Suppressor macrophage treated with lipopolysaccharide for 4 hours (primary cell): Measurements from ENCODE around the gene PRR29.
"Not testable (repeated sequence)": the region's sequence is repeated elsewhere in the genome, so short reads cannot be mapped to it uniquely, and the experiment has no call there.

Experiments used
- DNase-seq: peaks from one replicate; pipeline ENCODE4 v3.0.0-alpha.2; 2020

PRR29 gene

GRCh38 chr17:64016974-64017373 lies 18.8 kb downstream of the PRR29 start:
- no peak for DNase-seq

GRCh38 chr17:64017381-64017980 lies 19.3 kb downstream of the PRR29 start:
- DNase-seq: peak; percentile 29

GRCh38 chr17:64019551-64019961 lies 21.4 kb downstream of the PRR29 start:
- DNase-seq: not testable (repeated sequence)

GRCh38 chr17:64020056-64020766 lies 22.1 kb downstream of the PRR29 start, which contains the start of gene ICAM2:
Gene ICAM2, minus strand, starts transcription at chr17:64020633. Its CDS starts 13,942 bp downstream, at chr17:64006691.
- peak; percentile 51 for DNase-seq

- DNase-seq: no peak
These were observed 24.5 kb downstream of the PRR29 start for GRCh38 chr17:64022611-64023063.

- no peak for DNase-seq
These were observed 26.1 kb downstream of the PRR29 start for GRCh38 chr17:64024215-64024654.

- DNase-seq: no peak
These were observed 26.9 kb downstream of the PRR29 start for GRCh38 chr17:64024781-64025731.

- peak; percentile 88 for DNase-seq
These were observed 27.7 kb downstream of the PRR29 start for GRCh38 chr17:64025732-64026294.

- DNase-seq: peak; percentile 82
These were observed 30.8 kb downstream of the PRR29 start for GRCh38 chr17:64028874-64029464.

GRCh38 chr17:64032081-64032480 lies 33.9 kb downstream of the PRR29 start:
- DNase-seq: no peak

- no peak for DNase-seq
These were observed 38.2 kb downstream of the PRR29 start for GRCh38 chr17:64036198-64036922.

GRCh38 chr17:64037180-64037579 lies 39.0 kb downstream of the PRR29 start:
- DNase-seq: no peak

- DNase-seq: no peak
These were observed 39.7 kb downstream of the PRR29 start for GRCh38 chr17:64037802-64038201.

- DNase-seq: no peak
These were observed 40.4 kb downstream of the PRR29 start for GRCh38 chr17:64038331-64039105.

- no peak for DNase-seq
These were observed 40.9 kb downstream of the PRR29 start for GRCh38 chr17:64039106-64039400.

GRCh38 chr17:64040206-64040605 lies 42.1 kb downstream of the PRR29 start:
- no peak for DNase-seq

GRCh38 chr17:64041912-64042311 lies 43.8 kb downstream of the PRR29 start:
- DNase-seq: no peak

GRCh38 chr17:64042700-64043485 lies 44.7 kb downstream of the PRR29 start:
- DNase-seq: no peak

- DNase-seq: no peak
These were observed 47.0 kb downstream of the PRR29 start for GRCh38 chr17:64045176-64045575.

- DNase-seq: no peak
These were observed 50.7 kb downstream of the PRR29 start for GRCh38 chr17:64048805-64049204.
